Keratinocyte (primary cell): Measurements from ENCODE around the gene CPT1B. TPM values are rescaled to one million over a fixed set of nuclear protein-coding genes. Genes with fewer than 3 reads are reported as not detected.

ENCODE experiments used
- DNase-seq: peaks from one replicate; pipeline ENCODE4 v3.0.0-alpha.2; 2011; ENCODE audit warnings: low read depth, missing footprints, low spot score
- FAIRE-seq: peaks from 2 replicates; lab custom pipeline; 2011; peaks lifted over from hg19 to GRCh38; lab: Jason Lieb, UNC
- H2AFZ ChIP-seq: 2 replicates; pipeline ENCODE4 v1.6.0; 2012; ENCODE audit warnings: low read length, control low read depth, inconsistent platforms; ENCODE audit not compliant: control insufficient read depth
- H3K27ac ChIP-seq: 2 replicates; pipeline ENCODE4 v1.5.1; 2011; ENCODE audit warnings: low read length; ENCODE audit not compliant: control insufficient read depth, insufficient read depth
- H3K27me3 ChIP-seq: 3 replicates; pipeline ENCODE4 v1.6.0; 2011; ENCODE audit warnings: low read length; ENCODE audit not compliant: control insufficient read depth, insufficient read depth; ENCODE audit errors: extremely low read depth
- H3K36me3 ChIP-seq, 2 experiments: 2 replicates in 1 of 2; 3 replicates in 1 of 2; pipeline ENCODE4 v1.5.1; 2011; ENCODE audit warnings: low read length in 2 of 2, mild to moderate bottlenecking in 1 of 2; ENCODE audit not compliant: control insufficient read depth in 2 of 2, insufficient read depth in 2 of 2; ENCODE audit errors: extremely low read depth in 1 of 2
- H3K4me1 ChIP-seq: 3 replicates; pipeline ENCODE4 v1.5.1; 2011; ENCODE audit warnings: low read length; ENCODE audit not compliant: control insufficient read depth, insufficient read depth; ENCODE audit errors: extremely low read depth
- H3K4me2 ChIP-seq: 3 replicates; pipeline ENCODE4 v1.6.0; 2011; ENCODE audit warnings: low read depth, low read length; ENCODE audit not compliant: control insufficient read depth, insufficient read depth; ENCODE audit errors: extremely low read depth
- H3K4me3 ChIP-seq, 3 experiments: fragments of 200-600 bp in 1 of 3; sonication (generic) in 1 of 3; 2 replicates in 2 of 3; 3 replicates in 1 of 3; pipeline ENCODE4 v1.5.1; 2011 to 2016; ENCODE audit warnings: low read length in 3 of 3, mild to moderate bottlenecking in 3 of 3, control low read depth in 2 of 3, inconsistent platforms in 1 of 3, low read depth in 1 of 3, mixed read lengths in 1 of 3, mixed run types in 1 of 3, moderate library complexity in 1 of 3; ENCODE audit not compliant: control insufficient read depth in 2 of 3, insufficient read depth in 2 of 3; ENCODE audit errors: extremely low read depth in 1 of 3
- H3K79me2 ChIP-seq: 2 replicates; pipeline ENCODE4 v1.6.0; 2012; ENCODE audit warnings: low read length; ENCODE audit not compliant: control insufficient read depth, insufficient read depth
- H3K9ac ChIP-seq: 3 replicates; pipeline ENCODE4 v1.6.0; 2011; ENCODE audit warnings: low read length; ENCODE audit not compliant: control insufficient read depth, insufficient read depth; ENCODE audit errors: extremely low read depth
- H3K9me1 ChIP-seq: 3 replicates; pipeline ENCODE4 v1.6.0; 2011; ENCODE audit warnings: low read length; ENCODE audit not compliant: control insufficient read depth, insufficient read depth; ENCODE audit errors: extremely low read depth
- H3K9me3 ChIP-seq: 2 replicates; pipeline ENCODE4 v1.5.1; 2012; ENCODE audit warnings: low read depth, low read length; ENCODE audit not compliant: control insufficient read depth
- H4K20me1 ChIP-seq: 3 replicates; pipeline ENCODE4 v1.6.0; 2011; ENCODE audit warnings: low read length; ENCODE audit not compliant: control insufficient read depth, insufficient read depth; ENCODE audit errors: extremely low read depth
- CTCF ChIP-seq, 3 experiments: IDR thresholded peaks in 1 of 3; conservative IDR thresholded peaks in 1 of 3; optimal IDR thresholded peaks in 1 of 3; 2 replicates in 2 of 3; 3 replicates in 1 of 3; pipeline versions ENCODE3 to v1.5.1; 2011; ENCODE audit warnings: low read length in 3 of 3, mild to moderate bottlenecking in 3 of 3, moderate library complexity in 2 of 3, control low read depth in 1 of 3, inconsistent platforms in 1 of 3; ENCODE audit not compliant: insufficient read depth in 2 of 3; ENCODE audit errors: extremely low read depth in 1 of 3
- EZH2 ChIP-seq: IDR thresholded peaks from one replicate; pipeline ENCODE4 v1.6.1; 2012; ENCODE audit warnings: inconsistent platforms, mild to moderate bottlenecking, low read length, moderate library complexity
- dilution Hi-C: fragments of 300-500 bp; cut with MboI; formaldehyde crosslinking; loops from one replicate; pipeline ENCODE4 v1.7.0; 2020; ENCODE audit warnings: low sequenced_read_pairs; ENCODE audit not compliant: extremely low pct_ligation_motif_present
- polyA plus RNA-seq, 5 experiments: library from polyadenylated mRNA; depleted of rRNA in 3 of 5; stranded (reverse) in 3 of 5; stranded (forward) in 1 of 5; unstranded in 1 of 5; fragments of >200 nt; gene quantifications; 1 replicate in 1 of 5; 2 replicates in 3 of 5; 3 replicates in 1 of 5; pipeline versions ENCODE4 v1.2.1 to v1.2.3, GENCODE V29; 2011 to 2012; ENCODE audit warnings: missing spikeins in 2 of 5, low read depth in 1 of 5, low replicate concordance in 1 of 5

CPT1B gene
- polyA plus RNA-seq, 1 donor (not counting 4 experiments of a cell fraction or from before 2014, with no cell fraction given): 11.0 TPM

- FAIRE-seq (no peak), DNase-seq (no peak)
- peaks cover 25 to 35% of the 10 kb centered on the region in 2 experiments for H3K36me3 ChIP-seq
- peaks cover 33% of the 10 kb centered on the region for H3K79me2 ChIP-seq
- H3K27me3 ChIP-seq: no peaks in the 10 kb centered on the region
- no peak overlapping the region for H3K9ac ChIP-seq
- no peak overlapping the region for H3K4me3 ChIP-seq
- TF ChIP-seq EZH2: no peak
- no peak for TF ChIP-seq CTCF (optimal IDR thresholded peaks at IDR 0.05 in 1 of 3, IDR thresholded peaks at IDR 0.05 in 1 of 3, conservative IDR thresholded peaks at IDR 0.05 in 1 of 3; ENCODE audit: extremely low read depth in 1 of 3, insufficient read depth in 2 of 3, low read length in 3 of 3)
- H3K4me2 ChIP-seq: no peak overlapping the region
- no peak overlapping the region for H3K27ac ChIP-seq
- H2AFZ ChIP-seq: no peak overlapping the region
- H3K9me3 ChIP-seq: no peaks in the 10 kb centered on the region
- H3K9me1 ChIP-seq: no peaks in the 10 kb centered on the region
- H3K4me1 ChIP-seq: peaks cover 2% of the 10 kb centered on the region
- no peaks in the 10 kb centered on the region for H4K20me1 ChIP-seq
- dilution Hi-C loops: no loop called here
Measured at GRCh38 chr22:50519151-50519550, 59.1 kb downstream of the CPT1B start.

Other genes with a start within 250 kb of the CPT1B start
- 19.8 to 29.7 TPM (median 23.2 TPM) in 3 replicates for gene PPP6R2, start 235.1 kb downstream of the CPT1B start, polyA plus RNA-seq
- 16.2 to 34.4 TPM (median 25.8 TPM) in 3 replicates for gene SBF1, start 103.4 kb downstream of the CPT1B start, polyA plus RNA-seq
- gene ADM2, start 96.9 kb downstream of the CPT1B start, polyA plus RNA-seq: 0.21 to 0.54 TPM (median 0.27 TPM) in 3 replicates
- not detected in 3 replicates for gene MIOX, start 91.6 kb downstream of the CPT1B start, polyA plus RNA-seq
- gene LMF2, start 70.7 kb downstream of the CPT1B start, polyA plus RNA-seq: 13.2 to 29.4 TPM (median 22.0 TPM) in 3 replicates
- 11.0 to 16.4 TPM (median 11.4 TPM) in 3 replicates for gene NCAPH2, start 70.2 kb downstream of the CPT1B start, polyA plus RNA-seq
- gene SCO2, start 52.8 kb downstream of the CPT1B start, polyA plus RNA-seq: 1.9 to 4.3 TPM (median 2.4 TPM) in 3 replicates
- 25.5 to 121 TPM (median 40.3 TPM) in 3 replicates for gene TYMP, start 48.4 kb downstream of the CPT1B start, polyA plus RNA-seq
- 0.01 to 0.08 TPM in 2 of 3 replicates, not detected in the other for gene KLHDC7B, start 32.5 kb downstream of the CPT1B start, polyA plus RNA-seq
- gene SYCE3, start 15.5 kb downstream of the CPT1B start, polyA plus RNA-seq: 0.17 to 0.36 TPM in 2 of 3 replicates, not detected in the other
- 39.5 to 54.9 TPM (median 49.0 TPM) in 3 replicates for gene CHKB, start 4.4 kb upstream of the CPT1B start, polyA plus RNA-seq
- gene MAPK8IP2, start 22.4 kb upstream of the CPT1B start, polyA plus RNA-seq: 0.29 to 1.0 TPM (median 0.31 TPM) in 3 replicates
- 12.1 to 20.8 TPM (median 19.5 TPM) in 3 replicates for gene ARSA, start 49.7 kb upstream of the CPT1B start, polyA plus RNA-seq
- 1.00 to 1.8 TPM (median 1.6 TPM) in 3 replicates for gene SHANK3, start 94.4 kb upstream of the CPT1B start, polyA plus RNA-seq
- gene ACR, start 159.8 kb upstream of the CPT1B start, polyA plus RNA-seq: not detected in 3 replicates
- 29.8 to 38.1 TPM (median 30.7 TPM) in 3 replicates for gene RABL2B, start 205.2 kb upstream of the CPT1B start, polyA plus RNA-seq